Endothelial cell of umbilical vein (primary cell): ENCODE results near the gene NME2.

Experiments
- FOS ChIP-seq: IDR thresholded peaks from 2 replicates; pipeline ENCODE4 v1.6.1; 2011; ENCODE audit warnings: mild to moderate bottlenecking, low read length, moderate library complexity, borderline replicate concordance; ENCODE audit not compliant: insufficient read depth
- GATA2 ChIP-seq: IDR thresholded peaks from 2 replicates; pipeline ENCODE4 v1.7.0; 2011; ENCODE audit warnings: low read depth, mild to moderate bottlenecking, moderate library complexity, mixed read lengths, low read length; ENCODE audit not compliant: insufficient read length, insufficient read depth
- JUN ChIP-seq: IDR thresholded peaks from 2 replicates; pipeline ENCODE4 v1.6.1; 2011; ENCODE audit warnings: borderline replicate concordance, low read depth; ENCODE audit not compliant: insufficient read length, insufficient read depth
- MYC ChIP-seq: IDR thresholded peaks from one replicate; pipeline ENCODE4 v1.6.1; 2011; ENCODE audit warnings: mild to moderate bottlenecking, low read depth, low read length
- POLR2A ChIP-seq: IDR thresholded peaks from 2 replicates; pipeline ENCODE4 v1.6.1; 2012; ENCODE audit warnings: low read depth, mild to moderate bottlenecking, control low read depth, low read length
- TF ChIP-seq, protein P1 (sequence below), 2 donors: IDR thresholded peaks; 1 replicate in 1 of 2; 2 replicates in 1 of 2; pipeline ENCODE4 v1.5.1; 2011; ENCODE audit warnings: low read length in 2 of 2, mild to moderate bottlenecking in 2 of 2, moderate library complexity in 2 of 2, control low read depth in 1 of 2, inconsistent platforms in 1 of 2, low read depth in 1 of 2; ENCODE audit not compliant: insufficient read depth in 1 of 2; ENCODE audit errors: extremely low read depth in 1 of 2

DNA sequence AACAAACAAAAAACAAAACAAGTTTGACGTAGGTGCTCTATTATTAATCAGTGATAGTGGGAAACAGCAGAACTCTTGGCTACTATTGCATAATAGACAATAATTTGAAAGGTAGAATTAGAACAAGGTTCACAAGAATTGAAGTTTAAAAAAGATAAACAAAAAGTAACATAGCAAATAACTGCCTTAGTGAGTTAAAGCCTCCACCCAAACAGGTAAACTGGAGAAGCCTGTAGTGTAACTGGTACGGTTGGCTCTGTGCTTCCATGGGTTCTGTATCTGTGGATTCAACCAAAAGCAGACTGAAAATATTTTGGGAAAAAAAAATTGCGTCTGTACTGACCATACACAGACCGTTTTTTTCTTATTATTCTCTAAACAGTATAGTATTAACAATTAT, 55.1 kb downstream of the NME2 start:
- TF ChIP-seq MYC: no peak
- TF ChIP-seq, protein P1, sequence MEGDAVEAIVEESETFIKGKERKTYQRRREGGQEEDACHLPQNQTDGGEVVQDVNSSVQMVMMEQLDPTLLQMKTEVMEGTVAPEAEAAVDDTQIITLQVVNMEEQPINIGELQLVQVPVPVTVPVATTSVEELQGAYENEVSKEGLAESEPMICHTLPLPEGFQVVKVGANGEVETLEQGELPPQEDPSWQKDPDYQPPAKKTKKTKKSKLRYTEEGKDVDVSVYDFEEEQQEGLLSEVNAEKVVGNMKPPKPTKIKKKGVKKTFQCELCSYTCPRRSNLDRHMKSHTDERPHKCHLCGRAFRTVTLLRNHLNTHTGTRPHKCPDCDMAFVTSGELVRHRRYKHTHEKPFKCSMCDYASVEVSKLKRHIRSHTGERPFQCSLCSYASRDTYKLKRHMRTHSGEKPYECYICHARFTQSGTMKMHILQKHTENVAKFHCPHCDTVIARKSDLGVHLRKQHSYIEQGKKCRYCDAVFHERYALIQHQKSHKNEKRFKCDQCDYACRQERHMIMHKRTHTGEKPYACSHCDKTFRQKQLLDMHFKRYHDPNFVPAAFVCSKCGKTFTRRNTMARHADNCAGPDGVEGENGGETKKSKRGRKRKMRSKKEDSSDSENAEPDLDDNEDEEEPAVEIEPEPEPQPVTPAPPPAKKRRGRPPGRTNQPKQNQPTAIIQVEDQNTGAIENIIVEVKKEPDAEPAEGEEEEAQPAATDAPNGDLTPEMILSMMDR (IDR thresholded peaks at IDR 0.05; ENCODE audit: extremely low read depth in 1 of 2, insufficient read depth in 1 of 2, low read depth in 1 of 2, low read length in 2 of 2): no peak
- no peak for TF ChIP-seq FOS
- TF ChIP-seq JUN: no peak
- TF ChIP-seq POLR2A: no peak
- no peak for TF ChIP-seq GATA2
